ENCODE results near the gene GTF2F2. TPM values are rescaled to one million over a fixed set of nuclear protein-coding genes. Genes with fewer than 3 reads are reported as not detected.

The GTF2F2 gene
- polyA plus RNA-seq, 2 of the 4 experiments (the other 2 are of a cell fraction): 21.0 to 30.0 TPM

DNA sequence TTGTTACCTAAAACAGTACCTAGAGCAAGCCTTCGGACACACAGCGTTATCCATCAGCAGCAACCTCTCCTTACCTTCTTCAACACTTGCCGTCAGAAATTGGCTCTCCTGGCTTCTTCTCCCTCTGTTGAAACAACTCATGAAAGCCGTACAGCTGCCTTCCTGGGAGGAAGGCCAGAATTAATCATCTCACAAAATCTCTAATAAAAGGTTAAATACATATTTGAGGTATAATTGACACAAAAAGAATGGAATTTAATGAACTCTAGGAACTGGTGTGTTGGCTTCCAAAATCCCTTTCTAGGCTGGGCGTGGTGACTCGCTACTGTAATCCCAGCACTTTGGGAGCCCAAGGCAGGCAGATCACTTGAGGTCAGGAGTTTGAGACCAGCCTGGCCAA lies 37.3 kb upstream of the GTF2F2 start:
- 69% methylated on average over 6 of the region's 6 CpGs for WGBS (ENCODE audit: missing lambda C conversion rate)
- H3K9me3 ChIP-seq: no peaks in the 10 kb centered on the region
- ATAC-seq: no peak
- FAIRE-seq: no peak
- TF ChIP-seq ZFP36 (IDR thresholded peaks at IDR 0.05; ENCODE audit: borderline replicate concordance, partially characterized antibody): no peak
- no peak for TF ChIP-seq MYC (IDR thresholded peaks at IDR 0.05; ENCODE audit: borderline replicate concordance, low read length)
- TF ChIP-seq ESRRA (IDR thresholded peaks at IDR 0.05; ENCODE audit: borderline replicate concordance, low read length): no peak
- TF ChIP-seq, protein P1, sequence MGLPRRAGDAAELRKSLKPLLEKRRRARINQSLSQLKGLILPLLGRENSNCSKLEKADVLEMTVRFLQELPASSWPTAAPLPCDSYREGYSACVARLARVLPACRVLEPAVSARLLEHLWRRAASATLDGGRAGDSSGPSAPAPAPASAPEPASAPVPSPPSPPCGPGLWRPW (IDR thresholded peaks at IDR 0.05): no peak
- no peak for TF ChIP-seq POLR2A (IDR thresholded peaks at IDR 0.05; ENCODE audit: low read length)
- TF ChIP-seq HOXB5 (CRISPR knock-in tag; IDR thresholded peaks at IDR 0.05): no peak
- TF ChIP-seq HDAC2 (IDR thresholded peaks at IDR 0.05): no peak
- no peak for TF ChIP-seq MAZ (IDR thresholded peaks at IDR 0.05; ENCODE audit: borderline replicate concordance, low read depth, low read length)
- TF ChIP-seq BHLHE40 (IDR thresholded peaks at IDR 0.05; ENCODE audit: low read depth, low read length): no peak
- TF ChIP-seq, protein P2, sequence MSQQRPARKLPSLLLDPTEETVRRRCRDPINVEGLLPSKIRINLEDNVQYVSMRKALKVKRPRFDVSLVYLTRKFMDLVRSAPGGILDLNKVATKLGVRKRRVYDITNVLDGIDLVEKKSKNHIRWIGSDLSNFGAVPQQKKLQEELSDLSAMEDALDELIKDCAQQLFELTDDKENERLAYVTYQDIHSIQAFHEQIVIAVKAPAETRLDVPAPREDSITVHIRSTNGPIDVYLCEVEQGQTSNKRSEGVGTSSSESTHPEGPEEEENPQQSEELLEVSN (IDR thresholded peaks at IDR 0.05; ENCODE audit: borderline replicate concordance, low read depth): no peak
- no peak for TF ChIP-seq NR3C1 (IDR thresholded peaks at IDR 0.05)
- no peak for TF ChIP-seq JUN (IDR thresholded peaks at IDR 0.05)
- no peak for TF ChIP-seq JUNB (IDR thresholded peaks at IDR 0.05)
- TF ChIP-seq, protein P3, sequence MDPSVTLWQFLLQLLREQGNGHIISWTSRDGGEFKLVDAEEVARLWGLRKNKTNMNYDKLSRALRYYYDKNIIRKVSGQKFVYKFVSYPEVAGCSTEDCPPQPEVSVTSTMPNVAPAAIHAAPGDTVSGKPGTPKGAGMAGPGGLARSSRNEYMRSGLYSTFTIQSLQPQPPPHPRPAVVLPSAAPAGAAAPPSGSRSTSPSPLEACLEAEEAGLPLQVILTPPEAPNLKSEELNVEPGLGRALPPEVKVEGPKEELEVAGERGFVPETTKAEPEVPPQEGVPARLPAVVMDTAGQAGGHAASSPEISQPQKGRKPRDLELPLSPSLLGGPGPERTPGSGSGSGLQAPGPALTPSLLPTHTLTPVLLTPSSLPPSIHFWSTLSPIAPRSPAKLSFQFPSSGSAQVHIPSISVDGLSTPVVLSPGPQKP (IDR thresholded peaks at IDR 0.05; ENCODE audit: low read depth, low read length): no peak
- no peak for TF ChIP-seq NPAS2 (CRISPR knock-in tag; IDR thresholded peaks at IDR 0.05; ENCODE audit: borderline replicate concordance)
- no peak for TF ChIP-seq SREBF2 (IDR thresholded peaks at IDR 0.05)
- TF ChIP-seq, protein P4, sequence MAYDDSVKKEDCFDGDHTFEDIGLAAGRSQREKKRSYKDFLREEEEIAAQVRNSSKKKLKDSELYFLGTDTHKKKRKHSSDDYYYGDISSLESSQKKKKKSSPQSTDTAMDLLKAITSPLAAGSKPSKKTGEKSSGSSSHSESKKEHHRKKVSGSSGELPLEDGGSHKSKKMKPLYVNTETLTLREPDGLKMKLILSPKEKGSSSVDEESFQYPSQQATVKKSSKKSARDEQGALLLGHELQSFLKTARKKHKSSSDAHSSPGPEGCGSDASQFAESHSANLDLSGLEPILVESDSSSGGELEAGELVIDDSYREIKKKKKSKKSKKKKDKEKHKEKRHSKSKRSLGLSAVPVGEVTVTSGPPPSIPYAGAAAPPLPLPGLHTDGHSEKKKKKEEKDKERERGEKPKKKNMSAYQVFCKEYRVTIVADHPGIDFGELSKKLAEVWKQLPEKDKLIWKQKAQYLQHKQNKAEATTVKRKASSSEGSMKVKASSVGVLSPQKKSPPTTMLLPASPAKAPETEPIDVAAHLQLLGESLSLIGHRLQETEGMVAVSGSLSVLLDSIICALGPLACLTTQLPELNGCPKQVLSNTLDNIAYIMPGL (CRISPR knock-in tag; IDR thresholded peaks at IDR 0.05; ENCODE audit: borderline replicate concordance): no peak
- no peak for TF ChIP-seq POLR2AphosphoS2 (conservative IDR thresholded peaks at IDR 0.05; ENCODE audit: low read length)
- POLR2A ChIA-PET: no interaction called here
- CTCF ChIA-PET: interaction anchor here (2.1 kb wide), 1 partner anchor 36 kb away, joined by 6 read pairs; no protein-coding TSS in a partner anchor
- no peak overlapping the region for H3K4me2 ChIP-seq
- no peak overlapping the region for H3K27ac ChIP-seq
- no peak for DNase-seq (ENCODE audit: low read depth in 1 of 2, low spot score in 1 of 2)
- no peaks in the 10 kb centered on the region for H3K4me1 ChIP-seq
- no peak overlapping the region for H3K4me3 ChIP-seq

DNA sequence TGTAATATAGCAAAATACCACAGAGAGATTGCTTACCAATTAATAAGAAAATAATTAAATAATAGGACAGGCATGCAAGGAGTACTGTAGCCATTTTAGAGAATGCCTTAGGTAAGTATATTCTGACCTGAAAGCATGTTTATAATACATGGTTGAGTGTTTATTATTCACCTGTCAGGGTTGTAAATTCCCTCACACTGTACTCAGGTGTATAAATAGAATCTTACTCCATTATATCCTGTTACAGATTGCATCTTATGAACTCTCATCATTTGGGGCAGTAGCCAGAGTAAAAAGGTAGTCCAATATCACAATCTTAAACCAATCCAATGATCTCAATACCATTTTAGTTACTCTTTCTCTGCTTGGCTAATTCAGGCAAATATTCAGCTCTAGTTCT lies 35.8 kb upstream of the GTF2F2 start:
- Histone ChIP-seq H3K4me2 (no peak overlapping the region), H3K27ac (no peak overlapping the region), H3K4me3 (no peak overlapping the region), H3K9me3 (no peaks in the 10 kb centered on the region), H3K4me1 (no peaks in the 10 kb centered on the region)
- TF ChIP-seq, protein P4 (CRISPR knock-in tag; IDR thresholded peaks at IDR 0.05; ENCODE audit: borderline replicate concordance): no peak
- no peak for TF ChIP-seq POLR2A (IDR thresholded peaks at IDR 0.05; ENCODE audit: low read length)
- TF ChIP-seq, protein P5, sequence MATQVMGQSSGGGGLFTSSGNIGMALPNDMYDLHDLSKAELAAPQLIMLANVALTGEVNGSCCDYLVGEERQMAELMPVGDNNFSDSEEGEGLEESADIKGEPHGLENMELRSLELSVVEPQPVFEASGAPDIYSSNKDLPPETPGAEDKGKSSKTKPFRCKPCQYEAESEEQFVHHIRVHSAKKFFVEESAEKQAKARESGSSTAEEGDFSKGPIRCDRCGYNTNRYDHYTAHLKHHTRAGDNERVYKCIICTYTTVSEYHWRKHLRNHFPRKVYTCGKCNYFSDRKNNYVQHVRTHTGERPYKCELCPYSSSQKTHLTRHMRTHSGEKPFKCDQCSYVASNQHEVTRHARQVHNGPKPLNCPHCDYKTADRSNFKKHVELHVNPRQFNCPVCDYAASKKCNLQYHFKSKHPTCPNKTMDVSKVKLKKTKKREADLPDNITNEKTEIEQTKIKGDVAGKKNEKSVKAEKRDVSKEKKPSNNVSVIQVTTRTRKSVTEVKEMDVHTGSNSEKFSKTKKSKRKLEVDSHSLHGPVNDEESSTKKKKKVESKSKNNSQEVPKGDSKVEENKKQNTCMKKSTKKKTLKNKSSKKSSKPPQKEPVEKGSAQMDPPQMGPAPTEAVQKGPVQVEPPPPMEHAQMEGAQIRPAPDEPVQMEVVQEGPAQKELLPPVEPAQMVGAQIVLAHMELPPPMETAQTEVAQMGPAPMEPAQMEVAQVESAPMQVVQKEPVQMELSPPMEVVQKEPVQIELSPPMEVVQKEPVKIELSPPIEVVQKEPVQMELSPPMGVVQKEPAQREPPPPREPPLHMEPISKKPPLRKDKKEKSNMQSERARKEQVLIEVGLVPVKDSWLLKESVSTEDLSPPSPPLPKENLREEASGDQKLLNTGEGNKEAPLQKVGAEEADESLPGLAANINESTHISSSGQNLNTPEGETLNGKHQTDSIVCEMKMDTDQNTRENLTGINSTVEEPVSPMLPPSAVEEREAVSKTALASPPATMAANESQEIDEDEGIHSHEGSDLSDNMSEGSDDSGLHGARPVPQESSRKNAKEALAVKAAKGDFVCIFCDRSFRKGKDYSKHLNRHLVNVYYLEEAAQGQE (IDR thresholded peaks at IDR 0.05): no peak
- TF ChIP-seq ZC3H11A (IDR thresholded peaks at IDR 0.05): no peak
- FAIRE-seq (no peak), ATAC-seq (no peak), DNase-seq (ENCODE audit: low read depth in 1 of 2, low spot score in 1 of 2) (no peak)
- POLR2A ChIA-PET: no interaction called here
- CTCF ChIA-PET: interaction anchor here (2.1 kb wide), 1 partner anchor 37 kb away, joined by 6 read pairs; no protein-coding TSS in a partner anchor

All from A549 (cell line).